ENCODE data around the gene CFAP70.
A peak's percentile ranks its signal among the peaks of the same experiment; 100 is the strongest.
"Not testable (repeated sequence)": the region's sequence is repeated elsewhere in the genome, so short reads cannot be mapped to it uniquely, and the experiment has no call there.

CFAP70 gene

GRCh38 chr10:73358331-73359279 is at the start of gene CFAP70:
CFAP70 (minus strand) TSS chr10:73358864; CDS start chr10:73354796, 4,068 bp downstream.
- DNase-seq (ENCODE audit: low read depth in 2 of 2), result peak; percentile 82

GRCh38 chr10:73408061-73408460 is 49.4 kb upstream of the CFAP70 start:
- DNase-seq (ENCODE audit: low read depth in 2 of 2), result no peak

DNA sequence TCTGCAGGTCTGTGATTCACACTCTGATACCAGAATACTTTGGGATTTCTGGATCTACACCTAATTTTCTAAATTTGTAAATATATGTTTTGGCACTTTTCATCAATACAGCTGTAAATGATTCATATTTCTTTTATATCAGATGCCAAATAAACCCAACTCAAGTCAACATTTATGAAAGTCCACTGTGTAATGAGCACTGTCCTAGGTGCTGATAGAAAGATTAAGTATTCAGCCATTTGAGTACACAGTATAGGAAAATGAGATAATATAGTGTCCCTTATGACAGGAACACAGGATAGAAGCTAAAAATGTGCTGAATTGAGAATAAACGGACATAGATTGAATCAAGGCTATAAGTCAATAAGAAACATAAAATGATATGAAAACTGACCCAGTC is 48.8 kb upstream of the CFAP70 start:
- no peak for DNase-seq (ENCODE audit: low read depth in 2 of 2)

GRCh38 chr10:73406846-73407245 is 48.2 kb upstream of the CFAP70 start:
- DNase-seq (ENCODE audit: low read depth in 2 of 2), result no peak

DNA sequence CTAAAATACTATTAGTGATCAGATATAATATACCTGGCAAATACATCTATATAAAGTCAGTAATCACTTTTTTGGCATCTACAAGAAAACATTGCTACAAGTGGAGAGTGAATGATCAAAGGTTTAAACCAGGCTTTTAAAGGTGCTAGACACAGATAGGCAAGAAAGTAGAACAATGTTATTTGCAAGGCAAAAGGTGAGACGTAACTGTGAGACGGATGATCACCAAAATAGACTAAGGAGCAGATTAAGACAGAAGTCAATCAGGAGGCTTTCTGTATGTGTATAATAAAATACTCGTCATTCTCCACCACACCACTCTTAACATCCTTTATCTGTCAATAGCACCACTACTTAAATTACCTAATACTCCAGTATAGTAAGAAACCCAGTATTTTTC is 46.9 kb upstream of the CFAP70 start:
- DNase-seq (ENCODE audit: low read depth in 2 of 2), result no peak

GRCh38 chr10:73404690-73405089 is 46.0 kb upstream of the CFAP70 start:
- no peak for DNase-seq (ENCODE audit: low read depth in 2 of 2)

DNA sequence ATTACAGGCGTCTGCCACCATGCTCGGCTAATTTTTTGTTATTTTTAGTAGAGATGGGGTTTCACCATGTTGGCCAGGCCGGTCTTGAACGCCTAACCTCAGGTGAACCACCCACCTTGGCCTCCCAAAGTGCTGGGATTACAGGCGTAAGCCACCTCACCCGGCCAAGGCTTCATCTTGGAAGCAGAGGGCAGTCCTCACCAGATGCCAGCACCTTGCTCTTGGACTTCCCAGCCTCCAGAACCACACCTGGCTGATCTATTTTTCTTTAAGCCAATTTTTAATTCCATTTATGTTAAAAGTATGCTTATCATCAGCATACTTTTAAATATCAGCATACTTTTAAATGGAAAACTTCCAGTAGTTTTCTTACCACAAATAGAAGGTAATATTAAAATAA is 43.0 kb upstream of the CFAP70 start:
- DNase-seq (ENCODE audit: low read depth in 2 of 2), result no peak

DNA sequence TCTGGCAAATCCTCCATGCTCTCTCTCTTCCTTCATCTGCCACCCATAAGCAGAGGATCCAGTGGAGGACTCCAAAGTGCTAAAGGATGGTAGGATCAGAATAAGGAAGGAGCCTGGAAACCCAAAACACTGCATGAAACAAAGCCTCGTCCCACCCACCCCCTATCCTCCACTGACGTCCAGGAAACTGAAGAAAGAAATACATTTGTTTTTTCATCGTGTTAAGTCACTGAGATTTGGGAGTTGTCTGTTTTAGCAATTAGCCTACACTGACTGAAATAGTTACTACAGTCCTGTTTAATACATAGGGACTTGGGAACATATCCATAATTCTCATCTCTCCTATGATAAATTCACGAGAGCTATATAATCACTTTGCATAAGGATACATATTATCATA is 40.4 kb upstream of the CFAP70 start:
- no peak for DNase-seq (ENCODE audit: low read depth in 2 of 2)

DNA sequence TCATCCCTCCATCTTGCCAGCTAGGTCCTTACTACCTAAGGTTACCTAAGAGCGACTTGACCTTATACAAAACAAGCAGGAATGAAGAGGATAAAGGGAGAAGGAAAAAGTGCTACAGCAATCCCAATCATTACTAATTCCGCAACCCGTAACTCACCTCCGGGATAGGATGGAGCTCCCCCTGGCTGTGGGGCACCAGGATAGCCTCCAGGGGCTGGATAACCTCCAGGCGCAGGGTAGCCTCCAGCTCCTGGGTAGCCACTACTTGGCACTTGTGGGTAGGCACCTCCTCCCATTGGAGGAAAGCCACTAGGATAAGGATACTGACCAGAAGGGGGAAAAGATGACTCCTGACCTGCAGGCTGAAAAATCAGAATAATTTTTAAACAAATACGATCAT is 39.4 kb upstream of the CFAP70 start:
- DNase-seq (ENCODE audit: low read depth in 2 of 2), result no peak

GRCh38 chr10:73394325-73394724 is 35.7 kb upstream of the CFAP70 start:
- DNase-seq (ENCODE audit: low read depth in 2 of 2), result not testable (repeated sequence)

- no peak for DNase-seq (ENCODE audit: low read depth in 2 of 2)
Observed at GRCh38 chr10:73388228-73388627, 29.6 kb upstream of the CFAP70 start.

DNA sequence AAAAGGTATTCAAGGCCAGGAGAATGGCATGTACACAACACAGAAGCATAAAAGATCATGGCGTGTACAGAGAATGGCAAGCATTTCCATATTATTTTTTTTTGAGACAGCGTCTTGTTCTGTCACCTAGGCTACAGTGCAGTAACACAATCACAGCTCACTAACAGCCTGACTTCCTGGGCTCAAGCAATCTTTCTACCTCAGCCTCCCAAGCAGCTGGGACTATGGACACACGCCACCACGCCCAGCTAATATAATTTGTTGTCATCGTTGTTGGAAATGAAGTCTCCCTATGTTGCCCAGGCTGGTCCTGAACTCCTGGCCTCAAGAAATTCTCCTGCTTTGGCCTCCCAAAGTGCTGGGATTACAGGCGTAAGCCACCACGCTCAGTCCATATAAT is 27.9 kb upstream of the CFAP70 start:
- no peak for DNase-seq (ENCODE audit: low read depth in 2 of 2)

DNA sequence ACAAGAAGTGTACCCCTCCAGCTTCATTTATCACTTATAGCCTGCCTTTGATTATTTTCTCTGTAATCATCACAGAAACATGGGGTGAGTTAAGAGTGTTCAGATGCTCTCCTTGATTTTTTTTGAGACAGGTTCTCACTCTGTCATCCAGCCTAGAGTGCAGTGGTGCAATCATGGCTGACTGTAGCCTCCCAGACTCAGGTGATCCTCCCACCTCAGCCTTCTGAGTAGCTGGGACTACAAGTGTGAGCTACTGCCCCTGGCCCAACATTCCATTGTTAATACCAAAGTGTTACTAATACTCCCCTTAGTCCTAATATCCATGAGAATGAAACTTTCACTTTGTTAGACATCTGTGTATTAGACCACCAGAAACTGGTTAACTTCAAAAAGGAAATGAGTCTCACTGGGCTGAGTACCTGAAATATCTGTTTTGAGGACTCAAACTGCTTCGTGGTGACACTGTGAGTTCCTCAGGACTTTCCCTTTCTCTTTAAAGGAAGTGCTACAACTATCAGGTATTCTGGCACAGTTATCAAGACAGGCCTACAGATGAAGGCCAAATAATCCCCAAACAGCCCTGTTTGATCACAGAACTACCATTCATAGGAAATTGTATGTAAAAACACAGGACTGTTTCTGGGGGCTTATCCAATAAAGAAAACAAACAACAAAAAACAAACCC is 20.5 kb upstream of the CFAP70 start:
- no peak for DNase-seq (ENCODE audit: low read depth in 2 of 2)

DNA sequence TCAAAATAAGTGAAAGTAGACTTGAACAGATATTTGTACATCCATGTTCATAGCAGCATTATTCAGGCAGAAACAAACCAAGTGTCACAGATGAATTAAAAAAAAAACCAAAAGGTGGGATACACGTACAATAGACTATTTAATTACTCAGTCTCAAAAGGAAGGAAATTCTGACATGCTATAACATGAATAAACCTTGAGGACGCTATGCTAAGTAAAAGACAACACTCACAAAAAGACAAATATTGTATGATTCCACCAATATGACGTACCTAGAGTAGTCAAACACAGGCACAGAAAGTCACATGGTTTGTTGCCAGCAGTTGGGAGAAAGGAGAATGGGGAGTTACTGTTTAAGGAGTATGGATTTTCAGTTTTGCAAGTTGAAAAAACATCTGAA is 18.0 kb upstream of the CFAP70 start:
- no peak for DNase-seq (ENCODE audit: low read depth in 2 of 2)

DNA sequence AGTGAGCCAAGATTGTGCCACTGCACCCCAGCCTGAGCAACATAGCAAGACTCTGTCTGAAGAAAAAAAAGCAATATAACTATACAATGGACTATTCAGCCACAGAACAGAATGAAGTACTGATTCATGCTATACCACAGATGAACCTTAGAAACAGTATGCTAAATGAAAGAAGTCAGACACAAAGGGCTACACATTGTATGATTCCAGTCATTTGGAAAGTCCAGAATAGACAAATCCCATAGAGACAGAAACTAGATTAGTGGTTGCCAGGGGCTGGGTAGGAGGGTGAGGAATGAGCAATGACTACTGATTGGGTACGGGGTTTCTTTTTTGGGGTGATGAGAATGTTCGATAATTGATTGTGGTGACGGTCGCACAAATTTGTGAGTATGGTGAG is 9.6 kb upstream of the CFAP70 start:
- DNase-seq (ENCODE audit: low read depth in 2 of 2), result no peak

GRCh38 chr10:73366381-73367298 is 8.0 kb upstream of the CFAP70 start:
- DNase-seq (ENCODE audit: low read depth in 2 of 2), result no peak

DNA sequence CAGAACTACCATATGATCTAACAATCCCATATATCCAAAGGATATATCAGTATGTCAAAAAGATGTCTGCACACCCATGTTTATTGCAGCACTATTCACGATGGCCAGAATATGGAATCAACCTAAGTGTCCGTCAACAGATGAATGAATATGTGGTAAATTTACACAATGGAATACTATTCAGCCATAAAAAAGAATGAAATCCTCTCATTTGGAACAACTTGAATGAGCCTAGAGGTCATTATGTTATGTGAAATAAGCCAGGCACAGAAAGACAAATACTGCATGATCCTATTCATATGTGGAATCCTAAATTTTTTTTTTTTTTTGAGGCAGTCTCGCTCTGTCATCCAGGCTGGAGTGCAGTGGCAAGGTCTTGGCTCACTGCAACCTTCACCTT is 6.3 kb upstream of the CFAP70 start:
- no peak for DNase-seq (ENCODE audit: low read depth in 2 of 2)

GRCh38 chr10:73359492-73359891 is 828 bp upstream of the CFAP70 start:
- no peak for DNase-seq (ENCODE audit: low read depth in 2 of 2)

GRCh38 chr10:73357821-73358220 is 843 bp downstream of the CFAP70 start:
- no peak for DNase-seq (ENCODE audit: low read depth in 2 of 2)

DNA sequence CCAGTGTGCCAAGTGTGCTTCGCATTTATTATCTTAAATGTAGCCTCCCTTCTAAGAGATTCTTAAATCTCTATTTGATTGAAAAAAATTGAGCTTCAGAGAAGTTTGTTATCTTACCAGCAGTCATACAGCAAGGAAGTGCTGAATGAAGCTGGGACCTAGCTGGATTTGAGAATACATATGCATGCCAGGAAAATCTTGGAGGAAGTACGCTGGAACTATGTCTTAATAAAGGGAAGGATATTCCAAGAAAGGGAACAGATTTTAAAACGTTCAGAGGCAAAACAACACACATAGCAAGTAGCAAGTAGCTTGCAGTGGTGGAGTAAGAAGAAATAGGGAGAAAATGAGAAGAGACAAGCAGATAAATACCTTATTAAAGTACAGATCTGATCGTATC is 1.5 kb downstream of the CFAP70 start:
- no peak for DNase-seq (ENCODE audit: low read depth in 2 of 2)

DNA sequence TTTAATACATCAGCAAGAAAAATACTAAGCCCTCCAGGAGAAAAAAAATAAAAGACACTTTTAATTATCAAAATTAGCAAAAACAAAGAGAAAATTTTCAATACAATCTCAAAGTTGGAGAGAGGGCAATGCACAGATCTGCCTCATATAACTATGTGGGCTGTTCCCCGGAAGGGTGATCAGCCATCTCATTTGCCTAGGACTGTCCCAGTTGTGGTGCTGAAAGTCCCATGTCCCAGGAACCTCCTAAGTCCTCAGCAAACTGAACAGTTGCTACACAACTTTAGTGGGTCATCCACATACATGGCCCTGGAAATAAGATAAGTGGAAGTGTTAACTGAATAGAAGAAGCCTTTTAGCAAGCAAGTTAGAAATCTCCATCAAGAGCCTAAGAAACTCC is 14.4 kb downstream of the CFAP70 start:
- DNase-seq (ENCODE audit: low read depth in 2 of 2), result no peak

GRCh38 chr10:73340121-73340520 is 18.5 kb downstream of the CFAP70 start:
- DNase-seq (ENCODE audit: low read depth in 2 of 2), result no peak

All from stimulated activated CD8-positive, alpha-beta memory T cell treated with anti-CD3 and anti-CD28 coated beads, Interleukin-2, amount 100 ng/mL, for 48 hours (primary cell).